ENCODE data around the gene FAM219A.
"Not testable (repeated sequence)": the region's sequence is repeated elsewhere in the genome, so short reads cannot be mapped to it uniquely, and the experiment has no call there.

FAM219A gene

GRCh38 chr9:34446468-34446891 lies 11.9 kb downstream of the FAM219A start:
- no peak for DNase-seq (ENCODE audit: low spot score)
- no peak for TF ChIP-seq CTCF (IDR thresholded peaks at IDR 0.05; ENCODE audit: extremely low read depth, missing control alignments)

GRCh38 chr9:34443976-34444375 lies 14.4 kb downstream of the FAM219A start:
- no peak for TF ChIP-seq CTCF (IDR thresholded peaks at IDR 0.05; ENCODE audit: extremely low read depth, missing control alignments)
- DNase-seq (ENCODE audit: low spot score) = no peak

GRCh38 chr9:34443533-34443932 lies 14.8 kb downstream of the FAM219A start:
- no peak for TF ChIP-seq CTCF (IDR thresholded peaks at IDR 0.05; ENCODE audit: extremely low read depth, missing control alignments)
- no peak for DNase-seq (ENCODE audit: low spot score)

GRCh38 chr9:34442770-34443169 lies 15.6 kb downstream of the FAM219A start:
- no peak for TF ChIP-seq CTCF (IDR thresholded peaks at IDR 0.05; ENCODE audit: extremely low read depth, missing control alignments)
- no peak for DNase-seq (ENCODE audit: low spot score)

GRCh38 chr9:34440017-34440416 lies 18.4 kb downstream of the FAM219A start:
- no peak for TF ChIP-seq CTCF (IDR thresholded peaks at IDR 0.05; ENCODE audit: extremely low read depth, missing control alignments)

GRCh38 chr9:34438465-34438864 lies 19.9 kb downstream of the FAM219A start:
- not testable (repeated sequence) for DNase-seq (ENCODE audit: low spot score)

More at GRCh38 chr9:34440017-34440416, 18.4 kb downstream of the FAM219A start:
- DNase-seq (ENCODE audit: low spot score) = no peak

- not testable (repeated sequence) for DNase-seq (ENCODE audit: low spot score)
Observed at GRCh38 chr9:34437926-34438307, 20.5 kb downstream of the FAM219A start.

GRCh38 chr9:34437006-34437925 lies 21.1 kb downstream of the FAM219A start:
- peak; percentile 80 for DNase-seq (ENCODE audit: low spot score)
- TF ChIP-seq CTCF (IDR thresholded peaks at IDR 0.05; ENCODE audit: extremely low read depth, missing control alignments) = peak; percentile 73

Measured in GM20000 (cell line).